ENCODE results near the gene GMPR. TPM values are rescaled to one million over a fixed set of nuclear protein-coding genes. Genes with fewer than 3 reads are reported as not detected.
"Not testable (repeated sequence)": the region's sequence is repeated elsewhere in the genome, so short reads cannot be mapped to it uniquely, and the experiment has no call there.

The GMPR gene
- total RNA-seq, 1 experiment from 2014 or later, result 1.4 TPM

DNA sequence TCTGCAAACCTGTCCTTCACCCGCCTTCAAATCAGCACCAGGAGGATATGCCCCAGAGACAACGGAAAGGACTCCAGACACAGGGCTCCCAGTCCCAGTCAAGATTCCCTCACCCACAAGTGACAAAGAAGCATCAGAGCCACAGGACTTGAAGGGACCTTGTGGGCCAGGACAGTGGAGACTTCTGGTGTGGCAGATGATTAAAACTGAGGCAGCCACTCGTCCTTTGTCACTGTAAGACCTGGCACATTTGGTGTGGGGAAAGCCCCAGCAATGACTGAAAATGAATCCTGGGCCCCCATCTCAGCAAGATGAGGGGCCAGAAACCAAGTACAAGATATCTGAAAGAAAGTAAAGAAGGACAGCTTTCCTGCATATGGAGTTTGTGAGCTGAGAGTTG, 15.6 kb upstream of the GMPR start:
- BruUV-seq (replicated peaks), result no TSS peak
- Mint-ChIP-seq H3K4me3 (ENCODE audit: low read depth, unreplicated experiment) (no peak overlapping the region), H3K27ac (ENCODE audit: unreplicated experiment) (no peak overlapping the region), H3K27me3 (ENCODE audit: unreplicated experiment) (peaks cover 12% of the 10 kb centered on the region), H3K9me3 (ENCODE audit: low read depth, unreplicated experiment) (no peaks in the 10 kb centered on the region), H3K4me1 (ENCODE audit: low read depth, unreplicated experiment) (no peaks in the 10 kb centered on the region), H3K36me3 (ENCODE audit: insufficient read depth, unreplicated experiment) (no peaks in the 10 kb centered on the region)
- TF ChIP-seq, protein P1, sequence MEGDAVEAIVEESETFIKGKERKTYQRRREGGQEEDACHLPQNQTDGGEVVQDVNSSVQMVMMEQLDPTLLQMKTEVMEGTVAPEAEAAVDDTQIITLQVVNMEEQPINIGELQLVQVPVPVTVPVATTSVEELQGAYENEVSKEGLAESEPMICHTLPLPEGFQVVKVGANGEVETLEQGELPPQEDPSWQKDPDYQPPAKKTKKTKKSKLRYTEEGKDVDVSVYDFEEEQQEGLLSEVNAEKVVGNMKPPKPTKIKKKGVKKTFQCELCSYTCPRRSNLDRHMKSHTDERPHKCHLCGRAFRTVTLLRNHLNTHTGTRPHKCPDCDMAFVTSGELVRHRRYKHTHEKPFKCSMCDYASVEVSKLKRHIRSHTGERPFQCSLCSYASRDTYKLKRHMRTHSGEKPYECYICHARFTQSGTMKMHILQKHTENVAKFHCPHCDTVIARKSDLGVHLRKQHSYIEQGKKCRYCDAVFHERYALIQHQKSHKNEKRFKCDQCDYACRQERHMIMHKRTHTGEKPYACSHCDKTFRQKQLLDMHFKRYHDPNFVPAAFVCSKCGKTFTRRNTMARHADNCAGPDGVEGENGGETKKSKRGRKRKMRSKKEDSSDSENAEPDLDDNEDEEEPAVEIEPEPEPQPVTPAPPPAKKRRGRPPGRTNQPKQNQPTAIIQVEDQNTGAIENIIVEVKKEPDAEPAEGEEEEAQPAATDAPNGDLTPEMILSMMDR (IDR thresholded peaks at IDR 0.05; ENCODE audit: unreplicated experiment), result no peak
- intact Hi-C loops (cut with micrococcal nuclease; ENCODE audit: unreplicated experiment), result no loop called here
- CTCF ChIA-PET, result no interaction called here
- DNase-seq, result no peak

DNA sequence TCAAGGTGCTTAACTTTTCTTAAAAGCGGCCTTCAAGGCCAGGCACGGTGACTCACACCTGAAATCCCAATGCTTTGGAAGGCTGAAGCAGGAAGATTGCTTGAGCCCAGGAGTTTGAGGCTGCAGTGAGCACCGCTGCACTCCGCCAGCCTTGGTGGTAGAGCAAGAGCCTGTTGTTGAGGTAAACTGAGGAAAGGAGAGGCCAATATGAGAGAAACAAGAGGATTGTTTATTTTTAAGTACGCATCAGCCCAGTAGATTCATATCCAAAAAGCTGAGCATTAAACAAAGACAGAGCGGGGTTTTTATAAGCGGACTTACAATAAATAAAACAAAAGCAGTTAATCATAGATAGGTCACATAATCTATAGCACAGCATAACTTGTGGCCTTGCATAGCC, 15.0 kb upstream of the GMPR start:
- TF ChIP-seq, protein P1 (IDR thresholded peaks at IDR 0.05; ENCODE audit: unreplicated experiment), result no peak
- H3K4me3 Mint-ChIP-seq (ENCODE audit: low read depth, unreplicated experiment), result no peak overlapping the region
- intact Hi-C loops (cut with micrococcal nuclease; ENCODE audit: unreplicated experiment), result no loop called here
- H3K27ac Mint-ChIP-seq (ENCODE audit: unreplicated experiment), result no peak overlapping the region
- no peaks in the 10 kb centered on the region for H3K36me3 Mint-ChIP-seq (ENCODE audit: insufficient read depth, unreplicated experiment)
- H3K4me1 Mint-ChIP-seq (ENCODE audit: low read depth, unreplicated experiment), result no peaks in the 10 kb centered on the region
- DNase-seq, result no peak
- H3K9me3 Mint-ChIP-seq (ENCODE audit: low read depth, unreplicated experiment), result no peaks in the 10 kb centered on the region
- BruUV-seq (replicated peaks), result no TSS peak
- CTCF ChIA-PET, result no interaction called here
- peaks cover 12% of the 10 kb centered on the region for H3K27me3 Mint-ChIP-seq (ENCODE audit: unreplicated experiment)

DNA sequence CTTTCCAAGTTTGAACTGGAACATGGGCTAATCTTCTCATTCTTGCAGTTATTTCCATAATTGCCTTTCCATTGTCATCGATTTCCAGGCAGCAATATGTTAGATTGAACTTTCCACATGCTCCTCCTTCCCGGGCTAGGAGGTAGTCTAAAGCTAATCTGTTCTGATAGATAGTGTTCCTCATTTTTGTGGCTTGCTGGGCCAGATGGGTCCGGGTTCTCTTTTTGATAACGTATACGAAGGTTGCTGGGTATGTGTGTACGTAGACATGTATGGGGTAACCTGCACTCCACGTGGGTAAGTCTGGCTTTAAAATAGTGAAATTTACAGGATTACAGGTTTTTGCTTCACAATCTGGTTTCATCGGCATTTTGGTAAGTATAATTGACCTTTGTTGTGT, 14.0 kb upstream of the GMPR start:
- H3K27me3 Mint-ChIP-seq (ENCODE audit: unreplicated experiment), result peaks cover 12% of the 10 kb centered on the region
- no peak for DNase-seq
- H3K4me3 Mint-ChIP-seq (ENCODE audit: low read depth, unreplicated experiment), result no peak overlapping the region
- H3K27ac Mint-ChIP-seq (ENCODE audit: unreplicated experiment), result no peak overlapping the region
- CTCF ChIA-PET, result no interaction called here
- H3K9me3 Mint-ChIP-seq (ENCODE audit: low read depth, unreplicated experiment), result no peaks in the 10 kb centered on the region
- H3K36me3 Mint-ChIP-seq (ENCODE audit: insufficient read depth, unreplicated experiment), result no peaks in the 10 kb centered on the region
- no peaks in the 10 kb centered on the region for H3K4me1 Mint-ChIP-seq (ENCODE audit: low read depth, unreplicated experiment)
- TF ChIP-seq, protein P1 (IDR thresholded peaks at IDR 0.05; ENCODE audit: unreplicated experiment), result no peak
- intact Hi-C loops (cut with micrococcal nuclease; ENCODE audit: unreplicated experiment), result no loop called here
- no TSS peak for BruUV-seq (replicated peaks)

DNA sequence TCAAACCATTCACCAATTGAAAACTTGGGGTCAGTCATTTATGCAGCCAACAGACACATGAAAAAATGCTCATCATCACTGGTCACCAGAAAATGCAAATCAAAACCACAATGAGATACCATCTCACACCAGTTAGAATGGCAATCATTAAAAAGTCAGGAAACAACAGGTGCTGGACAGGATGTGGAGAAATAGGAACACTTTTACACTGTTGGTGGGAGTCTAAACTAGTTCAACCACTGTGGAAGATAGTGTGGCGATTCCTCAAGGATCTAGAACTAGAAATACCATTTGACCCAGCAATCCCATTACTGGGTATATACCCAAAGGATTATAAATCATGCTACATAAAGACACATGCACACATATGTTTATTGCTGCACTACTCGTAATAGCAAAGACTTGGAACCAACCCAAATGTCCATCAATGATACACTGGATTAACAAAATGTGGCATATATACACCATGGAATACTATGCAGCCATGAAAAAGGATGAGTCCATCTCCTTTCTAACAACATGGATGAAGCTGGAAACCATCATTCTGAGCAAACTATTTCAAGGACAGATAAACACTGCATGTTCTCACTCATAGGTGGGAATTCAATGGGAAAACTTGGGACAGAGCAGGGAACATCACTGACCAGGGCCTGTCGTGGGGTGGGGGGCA, 13.2 kb upstream of the GMPR start:
- CTCF ChIA-PET; H3K9me3 Mint-ChIP-seq (ENCODE audit: low read depth, unreplicated experiment); H3K4me3 Mint-ChIP-seq (ENCODE audit: low read depth, unreplicated experiment); H3K27ac Mint-ChIP-seq (ENCODE audit: unreplicated experiment); BruUV-seq (replicated peaks); H3K36me3 Mint-ChIP-seq (ENCODE audit: insufficient read depth, unreplicated experiment); H3K4me1 Mint-ChIP-seq (ENCODE audit: low read depth, unreplicated experiment); DNase-seq; intact Hi-C loops (cut with micrococcal nuclease; ENCODE audit: unreplicated experiment): not testable (repeated sequence)
- peaks cover 12% of the 10 kb centered on the region for H3K27me3 Mint-ChIP-seq (ENCODE audit: unreplicated experiment)

DNA sequence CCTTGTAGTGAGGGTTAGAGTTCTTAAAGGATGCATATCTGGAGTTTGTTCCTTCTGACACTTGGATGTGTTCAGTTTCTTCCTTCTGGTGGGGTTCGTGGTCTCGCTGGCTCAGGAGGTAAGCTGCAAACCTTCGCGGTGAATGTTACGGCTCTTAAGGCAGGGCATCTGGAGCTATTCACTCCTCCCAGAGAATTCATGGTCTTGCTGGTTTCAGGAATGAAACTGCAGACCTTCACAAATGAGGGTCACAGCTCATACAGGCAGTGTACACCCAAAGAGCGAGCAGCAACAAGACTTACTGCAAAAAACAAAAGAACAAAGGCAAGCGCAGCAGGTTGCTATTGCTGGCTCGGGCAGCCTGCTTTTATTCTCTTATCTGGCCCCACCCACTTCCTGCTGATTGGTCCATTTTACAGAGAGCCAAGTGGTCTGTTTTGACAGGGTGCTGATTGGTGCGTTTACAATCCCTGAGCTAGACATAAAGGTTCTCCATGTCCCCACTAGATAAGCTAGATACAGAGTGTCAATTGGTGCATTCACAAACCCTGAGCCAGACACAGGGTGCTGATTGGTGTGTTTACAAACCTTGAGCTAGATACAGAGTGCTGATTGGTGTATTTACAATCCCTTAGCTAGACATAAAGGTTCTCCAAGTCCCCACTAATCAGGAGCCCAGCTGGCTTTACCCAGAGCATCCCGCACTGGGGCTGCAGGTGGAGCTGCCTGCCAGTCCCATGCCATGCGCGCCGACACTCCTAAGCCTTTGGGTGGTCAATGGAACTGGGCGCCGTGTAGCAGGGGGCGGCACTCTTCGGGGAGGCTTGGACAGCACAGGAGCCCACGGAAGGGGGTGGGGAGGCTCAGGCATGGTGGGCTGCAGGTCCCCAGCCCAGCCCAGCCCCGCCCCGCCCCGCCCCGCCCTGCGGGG, 12.0 kb upstream of the GMPR start:
- H3K4me3 Mint-ChIP-seq (ENCODE audit: low read depth, unreplicated experiment); H3K9me3 Mint-ChIP-seq (ENCODE audit: low read depth, unreplicated experiment); H3K27ac Mint-ChIP-seq (ENCODE audit: unreplicated experiment); H3K4me1 Mint-ChIP-seq (ENCODE audit: low read depth, unreplicated experiment); CTCF ChIA-PET; intact Hi-C loops (cut with micrococcal nuclease; ENCODE audit: unreplicated experiment); H3K36me3 Mint-ChIP-seq (ENCODE audit: insufficient read depth, unreplicated experiment); BruUV-seq (replicated peaks); DNase-seq: not testable (repeated sequence)
- peaks cover 12% of the 10 kb centered on the region for H3K27me3 Mint-ChIP-seq (ENCODE audit: unreplicated experiment)

Data from Calu3 (cell line).